Measurements from ENCODE around the gene STAM. TPM values are rescaled to one million over a fixed set of nuclear protein-coding genes. Genes with fewer than 3 reads are reported as not detected.

The STAM gene
- polyA plus RNA-seq, 1 experiment, result 22.0 TPM

GRCh38 chr10:17747883-17748550 lies 104.1 kb downstream of the STAM start:
- POLR2A ChIA-PET, result no interaction called here
- Histone ChIP-seq H3K4me3 (ENCODE audit: low read depth, low read length) (no peak overlapping the region), H3K27me3 (ENCODE audit: control insufficient read depth, insufficient read depth, low read length) (no peaks in the 10 kb centered on the region), H3K36me3 (ENCODE audit: control insufficient read depth, insufficient read depth, low read length) (no peaks in the 10 kb centered on the region)
- CTCF ChIA-PET, result interaction anchor here (0.5 to 1.3 kb wide), 3 partner anchors 10 to 431 kb away, joined by 3 read pairs; no protein-coding TSS in a partner anchor
- no peak for DNase-seq (ENCODE audit: low read depth)
- no peak for TF ChIP-seq CTCF (IDR thresholded peaks at IDR 0.05; ENCODE audit: insufficient read depth, low read depth, low read length)

GRCh38 chr10:17749890-17750289 lies 105.9 kb downstream of the STAM start:
- H3K4me3 ChIP-seq (ENCODE audit: low read depth, low read length), result no peak overlapping the region
- H3K27me3 ChIP-seq (ENCODE audit: control insufficient read depth, insufficient read depth, low read length), result no peaks in the 10 kb centered on the region
- CTCF ChIA-PET, result no interaction called here
- no peak for DNase-seq (ENCODE audit: low read depth)
- POLR2A ChIA-PET, result no interaction called here
- no peak for TF ChIP-seq CTCF (IDR thresholded peaks at IDR 0.05; ENCODE audit: insufficient read depth, low read depth, low read length)
- no peaks in the 10 kb centered on the region for H3K36me3 ChIP-seq (ENCODE audit: control insufficient read depth, insufficient read depth, low read length)

- no peak for TF ChIP-seq CTCF (IDR thresholded peaks at IDR 0.05; ENCODE audit: insufficient read depth, low read depth, low read length)
- Histone ChIP-seq H3K36me3 (ENCODE audit: control insufficient read depth, insufficient read depth, low read length) (no peaks in the 10 kb centered on the region), H3K27me3 (ENCODE audit: control insufficient read depth, insufficient read depth, low read length) (no peaks in the 10 kb centered on the region), H3K4me3 (ENCODE audit: low read depth, low read length) (no peak within 1 kb of the TSS)
- CTCF ChIA-PET, result interaction anchor here (1.4 to 1.6 kb wide), 3 partner anchors 9 to 15 kb away, joined by 4 to 5 read pairs (median 4); no protein-coding TSS in a partner anchor
- POLR2A ChIA-PET, result no interaction called here
- no peak for DNase-seq (ENCODE audit: low read depth)
These were observed 108.0 kb downstream of the STAM start, which contains the start of gene TMEM236 for GRCh38 chr10:17751781-17752445. TSS of gene TMEM236 (plus strand) at chr10:17752201. CDS start at chr10:17752296, 95 bp downstream.

- no peak for DNase-seq (ENCODE audit: low read depth)
- POLR2A ChIA-PET, result no interaction called here
- no peaks in the 10 kb centered on the region for H3K27me3 ChIP-seq (ENCODE audit: control insufficient read depth, insufficient read depth, low read length)
- no peaks in the 10 kb centered on the region for H3K36me3 ChIP-seq (ENCODE audit: control insufficient read depth, insufficient read depth, low read length)
- CTCF ChIA-PET, result interaction anchor here (0.9 to 2.5 kb wide), 2 partner anchors 15 to 113 kb away, joined by 3 to 8 read pairs; partner anchors contain the start of gene STAM
- H3K4me3 ChIP-seq (ENCODE audit: low read depth, low read length), result no peak overlapping the region
- TF ChIP-seq CTCF (IDR thresholded peaks at IDR 0.05; ENCODE audit: insufficient read depth, low read depth, low read length), result no peak
These were observed 112.7 kb downstream of the STAM start for GRCh38 chr10:17756557-17757217.

GRCh38 chr10:17758200-17758599 lies 114.2 kb downstream of the STAM start:
- Histone ChIP-seq H3K36me3 (ENCODE audit: control insufficient read depth, insufficient read depth, low read length) (no peaks in the 10 kb centered on the region), H3K4me3 (ENCODE audit: low read depth, low read length) (no peak overlapping the region), H3K27me3 (ENCODE audit: control insufficient read depth, insufficient read depth, low read length) (no peaks in the 10 kb centered on the region)
- CTCF ChIA-PET, result interaction anchor here (1.0 to 1.8 kb wide), 2 partner anchors 12 to 16 kb away, joined by 3 to 4 read pairs; no protein-coding TSS in a partner anchor
- no peak for DNase-seq (ENCODE audit: low read depth)
- POLR2A ChIA-PET, result no interaction called here
- TF ChIP-seq CTCF (IDR thresholded peaks at IDR 0.05; ENCODE audit: insufficient read depth, low read depth, low read length), result no peak

Measured in BJ (cell line).